ENCODE results near the gene MCF2L2.
"Not testable (repeated sequence)": the region's sequence is repeated elsewhere in the genome, so short reads cannot be mapped to it uniquely, and the experiment has no call there.

Gene MCF2L2

DNA sequence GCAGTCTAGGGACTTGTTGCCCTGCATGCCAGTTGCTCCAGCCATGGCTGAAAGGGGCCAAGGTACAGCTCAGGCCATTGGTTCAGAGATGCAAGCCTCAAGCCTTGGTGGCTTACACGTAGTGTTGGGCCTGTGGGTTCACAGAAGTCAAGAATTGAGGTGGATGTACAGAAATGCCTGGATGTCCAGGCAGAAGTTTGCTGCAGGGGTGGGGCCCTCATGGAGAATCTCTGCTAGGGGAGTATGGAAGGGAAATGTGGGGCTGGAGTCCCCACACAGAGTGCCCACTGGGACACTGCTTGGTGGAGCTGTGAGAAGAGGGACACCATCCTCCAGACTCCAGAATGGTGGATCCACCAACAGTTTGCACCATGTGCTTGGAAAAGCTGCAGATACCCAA is 186.0 kb downstream of the MCF2L2 start:
- ChIA-PET POLR2A (no interaction called here), CTCF (no interaction called here)
- no peak for TF ChIP-seq SP1 (IDR thresholded peaks at IDR 0.05)
- TF ChIP-seq ELF4 (IDR thresholded peaks at IDR 0.05), result no peak
- TF ChIP-seq, protein P1, sequence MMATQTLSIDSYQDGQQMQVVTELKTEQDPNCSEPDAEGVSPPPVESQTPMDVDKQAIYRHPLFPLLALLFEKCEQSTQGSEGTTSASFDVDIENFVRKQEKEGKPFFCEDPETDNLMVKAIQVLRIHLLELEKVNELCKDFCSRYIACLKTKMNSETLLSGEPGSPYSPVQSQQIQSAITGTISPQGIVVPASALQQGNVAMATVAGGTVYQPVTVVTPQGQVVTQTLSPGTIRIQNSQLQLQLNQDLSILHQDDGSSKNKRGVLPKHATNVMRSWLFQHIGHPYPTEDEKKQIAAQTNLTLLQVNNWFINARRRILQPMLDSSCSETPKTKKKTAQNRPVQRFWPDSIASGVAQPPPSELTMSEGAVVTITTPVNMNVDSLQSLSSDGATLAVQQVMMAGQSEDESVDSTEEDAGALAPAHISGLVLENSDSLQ (IDR thresholded peaks at IDR 0.05), result no peak
- TF ChIP-seq HDGF (IDR thresholded peaks at IDR 0.05; ENCODE audit: borderline replicate concordance), result no peak
- TF ChIP-seq ARNT (IDR thresholded peaks at IDR 0.05), result no peak
- no peak for TF ChIP-seq TARDBP (IDR thresholded peaks at IDR 0.05)
- no peak for TF ChIP-seq L3MBTL2 (conservative IDR thresholded peaks at IDR 0.05)
- no peak for TF ChIP-seq SUZ12 (IDR thresholded peaks at IDR 0.05)
- TF ChIP-seq NFRKB (IDR thresholded peaks at IDR 0.05), result no peak
- no peak for TF ChIP-seq FOXM1 (IDR thresholded peaks at IDR 0.05; ENCODE audit: borderline replicate concordance)
- no peak for TF ChIP-seq FOXK2 (IDR thresholded peaks at IDR 0.05)
- no peak for TF ChIP-seq CTBP1 (IDR thresholded peaks at IDR 0.05; ENCODE audit: borderline replicate concordance)
- no peak for TF ChIP-seq ZNF384 (IDR thresholded peaks at IDR 0.05)
- no peak for TF ChIP-seq LEF1 (IDR thresholded peaks at IDR 0.05; ENCODE audit: borderline replicate concordance)
- no peak for TF ChIP-seq BHLHE40 (IDR thresholded peaks at IDR 0.05; ENCODE audit: borderline replicate concordance)
- no peak for TF ChIP-seq FOXA1 (IDR thresholded peaks at IDR 0.05)
- no peak for DNase-seq (ENCODE audit: extremely low spot score)

- ChIA-PET POLR2A (no interaction called here), CTCF (interaction anchor here (0.7 kb wide), 1 partner anchor 238 kb away, joined by 4 read pairs; no protein-coding TSS in a partner anchor)
- DNase-seq (ENCODE audit: extremely low spot score), result no peak
- TF ChIP-seq SUZ12 (IDR thresholded peaks at IDR 0.05), result no peak
- TF ChIP-seq FOXK2 (IDR thresholded peaks at IDR 0.05), result no peak
- TF ChIP-seq ELF4 (IDR thresholded peaks at IDR 0.05), result no peak
- TF ChIP-seq FOXM1 (IDR thresholded peaks at IDR 0.05; ENCODE audit: borderline replicate concordance), result no peak
- TF ChIP-seq LEF1 (IDR thresholded peaks at IDR 0.05; ENCODE audit: borderline replicate concordance), result no peak
- TF ChIP-seq NFRKB (IDR thresholded peaks at IDR 0.05), result no peak
- TF ChIP-seq CTBP1 (IDR thresholded peaks at IDR 0.05; ENCODE audit: borderline replicate concordance), result no peak
- TF ChIP-seq TARDBP (IDR thresholded peaks at IDR 0.05), result no peak
- TF ChIP-seq HDGF (IDR thresholded peaks at IDR 0.05; ENCODE audit: borderline replicate concordance), result no peak
- TF ChIP-seq, protein P1 (IDR thresholded peaks at IDR 0.05), result no peak
- TF ChIP-seq FOXA1 (IDR thresholded peaks at IDR 0.05), result no peak
- TF ChIP-seq SP1 (IDR thresholded peaks at IDR 0.05), result no peak
- no peak for TF ChIP-seq ARNT (IDR thresholded peaks at IDR 0.05)
- TF ChIP-seq BHLHE40 (IDR thresholded peaks at IDR 0.05; ENCODE audit: borderline replicate concordance), result no peak
Measured at GRCh38 chr3:183239046-183239445, 189.4 kb downstream of the MCF2L2 start.

- CTCF ChIA-PET, result no interaction called here
- no peak for DNase-seq (ENCODE audit: extremely low spot score)
- TF ChIP-seq SP1 (IDR thresholded peaks at IDR 0.05) (no peak), HDGF (IDR thresholded peaks at IDR 0.05; ENCODE audit: borderline replicate concordance) (no peak), FOXK2 (IDR thresholded peaks at IDR 0.05) (no peak), ELF4 (IDR thresholded peaks at IDR 0.05) (no peak), ZNF384 (IDR thresholded peaks at IDR 0.05) (no peak), CTBP1 (IDR thresholded peaks at IDR 0.05; ENCODE audit: borderline replicate concordance) (no peak), L3MBTL2 (conservative IDR thresholded peaks at IDR 0.05) (no peak), BHLHE40 (IDR thresholded peaks at IDR 0.05; ENCODE audit: borderline replicate concordance) (no peak), LEF1 (IDR thresholded peaks at IDR 0.05; ENCODE audit: borderline replicate concordance) (no peak), ARNT (IDR thresholded peaks at IDR 0.05) (no peak), FOXM1 (IDR thresholded peaks at IDR 0.05; ENCODE audit: borderline replicate concordance) (no peak), SUZ12 (IDR thresholded peaks at IDR 0.05) (no peak), FOXA1 (IDR thresholded peaks at IDR 0.05) (no peak), NFRKB (IDR thresholded peaks at IDR 0.05) (no peak), TARDBP (IDR thresholded peaks at IDR 0.05) (no peak)
- TF ChIP-seq, protein P1 (IDR thresholded peaks at IDR 0.05), result no peak
- POLR2A ChIA-PET, result no interaction called here
Measured at GRCh38 chr3:183233966-183234365, 194.5 kb downstream of the MCF2L2 start.

GRCh38 chr3:183230826-183231225 is 197.6 kb downstream of the MCF2L2 start:
- ChIA-PET POLR2A (no interaction called here), CTCF (interaction anchor here (0.6 kb wide), 1 partner anchor 44 kb away, joined by 3 read pairs; no protein-coding TSS in a partner anchor)
- TF ChIP-seq, protein P1 (IDR thresholded peaks at IDR 0.05), result no peak
- TF ChIP-seq ELF4 (IDR thresholded peaks at IDR 0.05), result no peak
- TF ChIP-seq BHLHE40 (IDR thresholded peaks at IDR 0.05; ENCODE audit: borderline replicate concordance), result no peak
- TF ChIP-seq LEF1 (IDR thresholded peaks at IDR 0.05; ENCODE audit: borderline replicate concordance), result no peak
- TF ChIP-seq ARNT (IDR thresholded peaks at IDR 0.05), result no peak
- no peak for TF ChIP-seq HDGF (IDR thresholded peaks at IDR 0.05; ENCODE audit: borderline replicate concordance)
- TF ChIP-seq SUZ12 (IDR thresholded peaks at IDR 0.05), result no peak
- no peak for TF ChIP-seq ZNF384 (IDR thresholded peaks at IDR 0.05)
- no peak for TF ChIP-seq SP1 (IDR thresholded peaks at IDR 0.05)
- TF ChIP-seq TARDBP (IDR thresholded peaks at IDR 0.05), result no peak
- TF ChIP-seq FOXK2 (IDR thresholded peaks at IDR 0.05), result no peak
- TF ChIP-seq CTBP1 (IDR thresholded peaks at IDR 0.05; ENCODE audit: borderline replicate concordance), result no peak
- TF ChIP-seq NFRKB (IDR thresholded peaks at IDR 0.05), result no peak
- no peak for TF ChIP-seq L3MBTL2 (conservative IDR thresholded peaks at IDR 0.05)
- no peak for TF ChIP-seq FOXM1 (IDR thresholded peaks at IDR 0.05; ENCODE audit: borderline replicate concordance)
- no peak for TF ChIP-seq FOXA1 (IDR thresholded peaks at IDR 0.05)
- no peak for DNase-seq (ENCODE audit: extremely low spot score)

DNA sequence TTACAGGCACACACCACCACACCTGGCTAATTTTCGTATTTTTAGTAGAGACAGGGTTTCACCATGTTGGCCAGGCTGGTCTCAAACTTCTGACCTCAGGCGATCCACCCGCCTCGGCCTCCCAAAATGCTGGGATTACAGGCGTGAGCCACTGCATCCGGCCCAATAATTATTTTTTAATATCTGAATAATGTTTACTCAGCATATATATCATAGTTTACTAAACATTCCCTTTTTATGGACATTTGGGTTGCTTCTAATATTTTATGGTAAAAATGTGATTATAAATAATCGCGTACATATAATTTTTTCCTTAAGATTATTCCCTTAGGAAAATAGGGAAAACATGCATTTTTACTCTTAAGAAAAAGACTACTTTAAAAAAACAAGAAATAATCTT is 198.2 kb downstream of the MCF2L2 start:
- POLR2A ChIA-PET; CTCF ChIA-PET; DNase-seq (ENCODE audit: extremely low spot score): not testable (repeated sequence)

All from HEK293T (cell line).